Lower leg skin (tissue), 4 donors: ENCODE data around the gene FCN3. TPM values are rescaled to one million over a fixed set of nuclear protein-coding genes. Genes with fewer than 3 reads are reported as not detected.

Source experiments
- DNase-seq, 2 donors: peaks; one replicate each; pipeline ENCODE4 v3.0.0-alpha.2; 2019; ENCODE audit warnings: low spot score in 2 of 2
- H3K4me3 ChIP-seq: fragments of 200-600 bp; sonication (generic); 2 replicates; pipeline ENCODE4 v1.5.1; 2017; ENCODE audit warnings: mild to moderate bottlenecking, low read depth; ENCODE audit not compliant: poor library complexity, severe bottlenecking
- CTCF ChIP-seq, 3 donors: fragments of 450-650 bp; IDR thresholded peaks; one replicate each; pipeline ENCODE4 v1.5.1; 2016; ENCODE audit warnings: antibody characterized with exemption in 3 of 3, mild to moderate bottlenecking in 3 of 3, moderate library complexity in 2 of 3
- POLR2A ChIP-seq, 2 donors: fragments of 450-650 bp; IDR thresholded peaks; one replicate each; pipeline ENCODE4 v1.6.1; 2016 to 2017; ENCODE audit warnings: antibody characterized with exemption in 2 of 2, mild to moderate bottlenecking in 1 of 2, moderate library complexity in 1 of 2
- WGBS, 2 donors: methylation state at CpG; one replicate each; pipeline ENCODE4 v1.1.5; 2018; 5-methylcytosine and 5-hydroxymethylcytosine counted together
- intact Hi-C: fragments of 100-400 bp; cut with DNase I; formaldehyde crosslinking; loops from one replicate; pipeline ENCODE4 v1.15.0; 2023; ENCODE audit warnings: low total_unique reads
- total RNA-seq, 4 donors: library from RNA; depleted of rRNA; stranded (reverse); fragments of >200 nt; gene quantifications; one replicate each; pipeline ENCODE4 v1.1.0, GENCODE V29; 2016

The FCN3 gene
- total RNA-seq, 4 donors from 2014 or later = 1.0 to 6.5 (median 1.7) TPM; not detected in 1

DNA sequence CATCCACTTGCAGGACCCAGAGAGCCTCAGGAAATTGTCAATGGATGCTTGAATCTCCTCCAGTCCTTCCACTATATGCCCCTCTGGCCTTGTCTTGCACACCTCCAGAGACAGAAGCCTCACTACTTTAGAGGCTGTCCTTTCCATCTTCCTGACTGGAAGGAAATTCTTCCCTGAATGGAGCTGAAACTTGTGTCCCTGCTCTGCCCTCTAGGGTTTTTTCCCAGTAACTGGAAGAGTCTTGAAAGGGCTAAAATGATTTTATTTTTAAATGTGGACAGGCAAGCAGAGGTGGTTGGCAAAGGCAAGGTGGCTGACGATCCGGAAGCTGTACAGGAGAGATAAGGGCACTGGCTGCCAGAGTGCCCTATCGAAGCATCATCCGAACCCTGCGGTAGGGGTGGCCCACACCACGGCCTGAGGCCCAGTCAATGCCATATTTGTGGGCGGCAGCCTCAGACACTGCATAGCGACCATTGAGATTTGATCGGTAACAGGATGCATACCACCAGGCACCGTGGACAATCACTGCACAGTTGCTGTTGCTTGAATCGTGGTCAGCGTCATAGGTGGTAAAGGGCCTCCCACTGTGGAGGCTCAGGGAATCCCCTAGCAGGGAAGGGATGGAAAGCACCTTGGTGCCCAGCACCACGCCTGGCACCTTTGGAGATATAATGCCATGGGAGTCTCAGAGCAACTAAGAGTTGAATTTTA is 5.6 kb downstream of the FCN3 start:
- no peak overlapping the region for H3K4me3 ChIP-seq
- intact Hi-C loops = no loop called here
- TF ChIP-seq CTCF (IDR thresholded peaks at IDR 0.05) = no peak
- WGBS, 2 donors = 52 to 63% methylated on average over 12 to 13 of the region's 13 CpGs
- no peak for DNase-seq

DNA sequence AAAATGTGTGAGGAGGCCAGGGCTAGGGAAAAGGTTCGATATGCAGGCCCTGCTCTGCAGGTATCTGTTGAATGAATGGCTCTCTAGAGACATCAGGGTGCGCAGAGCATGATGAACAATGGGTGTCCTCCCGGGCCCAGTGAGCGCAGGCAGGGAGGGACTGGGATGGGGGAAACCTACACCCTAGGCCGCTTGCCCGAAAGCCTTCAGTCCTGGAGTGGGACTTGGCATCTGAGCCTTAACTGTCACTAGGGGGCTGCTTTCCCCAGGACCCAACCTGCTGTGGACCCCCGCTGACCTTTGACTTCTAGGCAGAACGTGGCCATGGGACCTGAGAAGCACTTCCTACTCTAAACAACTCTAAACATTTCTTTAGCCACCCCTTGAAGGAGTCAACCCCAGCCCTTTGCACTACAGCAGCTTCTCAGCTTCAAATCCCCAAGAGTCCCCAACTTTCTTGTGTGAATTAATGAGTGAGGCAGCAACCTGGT is 7.4 kb downstream of the FCN3 start:
- WGBS, 2 donors = 23 to 24% methylated on average over 8 of the region's 8 CpGs
- intact Hi-C loops = no loop called here
- no peak for DNase-seq
- H3K4me3 ChIP-seq = no peak overlapping the region
- TF ChIP-seq POLR2A (IDR thresholded peaks at IDR 0.05) = no peak

GRCh38 chr1:27366411-27367159 is 8.0 kb downstream of the FCN3 start, which contains the start of gene MAP3K6:
Gene MAP3K6, minus strand, starts transcription at chr1:27366961. Its CDS starts 364 bp downstream, at chr1:27366597.
- H3K4me3 ChIP-seq = peak within 1 kb of the TSS; percentile 62
- TF ChIP-seq POLR2A (IDR thresholded peaks at IDR 0.05) = no peak
- no peak for TF ChIP-seq CTCF (IDR thresholded peaks at IDR 0.05)
- WGBS, 2 donors = 0% methylated on average over 29 of the region's 67 CpGs
- DNase-seq = peak; percentile 93 to 98
- intact Hi-C loops = no loop called here

GRCh38 chr1:27366113-27366410 is 8.6 kb downstream of the FCN3 start:
- intact Hi-C loops = no loop called here
- peak overlapping the region; percentile 62 for H3K4me3 ChIP-seq
- peak; percentile 87 to 98 for DNase-seq
- 1% methylated on average over 17 to 28 of the region's 30 CpGs for WGBS, 2 donors
- TF ChIP-seq POLR2A (IDR thresholded peaks at IDR 0.05) (no peak), CTCF (IDR thresholded peaks at IDR 0.05) (no peak)

- peak; percentile 89 to 98 for DNase-seq
- intact Hi-C loops = no loop called here
- 2% methylated on average over 38 to 40 of the region's 40 CpGs for WGBS, 2 donors
- peak overlapping the region; percentile 62 for H3K4me3 ChIP-seq
- TF ChIP-seq POLR2A (IDR thresholded peaks at IDR 0.05) (no peak), CTCF (IDR thresholded peaks at IDR 0.05) (no peak)
Observed at GRCh38 chr1:27365372-27366112, 9.1 kb downstream of the FCN3 start.
